ENCODE measurements around the gene SLC23A1.

DNA sequence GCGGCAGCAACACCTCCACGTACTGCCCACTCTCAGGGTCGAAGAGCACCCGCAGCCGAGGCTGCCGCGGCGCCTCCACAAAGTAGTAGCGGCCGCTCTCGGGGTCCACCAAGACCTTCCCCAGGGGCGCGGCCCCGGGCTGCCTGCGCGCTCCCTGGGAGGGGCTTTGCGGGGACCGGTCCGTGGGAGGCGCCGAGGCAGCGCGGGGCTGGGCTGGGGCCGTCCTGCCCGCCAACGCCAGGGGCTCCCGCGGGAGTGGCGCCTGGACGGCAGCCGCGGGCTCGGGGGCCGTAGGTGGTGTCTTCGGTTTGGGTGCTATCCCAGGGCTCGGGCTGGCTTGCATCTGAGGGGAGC, 9.2 kb upstream of the SLC23A1 start:
- TF ChIP-seq, protein P1, sequence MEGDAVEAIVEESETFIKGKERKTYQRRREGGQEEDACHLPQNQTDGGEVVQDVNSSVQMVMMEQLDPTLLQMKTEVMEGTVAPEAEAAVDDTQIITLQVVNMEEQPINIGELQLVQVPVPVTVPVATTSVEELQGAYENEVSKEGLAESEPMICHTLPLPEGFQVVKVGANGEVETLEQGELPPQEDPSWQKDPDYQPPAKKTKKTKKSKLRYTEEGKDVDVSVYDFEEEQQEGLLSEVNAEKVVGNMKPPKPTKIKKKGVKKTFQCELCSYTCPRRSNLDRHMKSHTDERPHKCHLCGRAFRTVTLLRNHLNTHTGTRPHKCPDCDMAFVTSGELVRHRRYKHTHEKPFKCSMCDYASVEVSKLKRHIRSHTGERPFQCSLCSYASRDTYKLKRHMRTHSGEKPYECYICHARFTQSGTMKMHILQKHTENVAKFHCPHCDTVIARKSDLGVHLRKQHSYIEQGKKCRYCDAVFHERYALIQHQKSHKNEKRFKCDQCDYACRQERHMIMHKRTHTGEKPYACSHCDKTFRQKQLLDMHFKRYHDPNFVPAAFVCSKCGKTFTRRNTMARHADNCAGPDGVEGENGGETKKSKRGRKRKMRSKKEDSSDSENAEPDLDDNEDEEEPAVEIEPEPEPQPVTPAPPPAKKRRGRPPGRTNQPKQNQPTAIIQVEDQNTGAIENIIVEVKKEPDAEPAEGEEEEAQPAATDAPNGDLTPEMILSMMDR (IDR thresholded peaks at IDR 0.05): no peak
- TF ChIP-seq EZH2 (IDR thresholded peaks at IDR 0.05; ENCODE audit: borderline replicate concordance, insufficient read depth, low read depth, low read length, poor library complexity, severe bottlenecking): no peak
